ENCODE measurements around the gene ACACB.
"Not testable (repeated sequence)": the region's sequence is repeated elsewhere in the genome, so short reads cannot be mapped to it uniquely, and the experiment has no call there.

The ACACB gene

DNA sequence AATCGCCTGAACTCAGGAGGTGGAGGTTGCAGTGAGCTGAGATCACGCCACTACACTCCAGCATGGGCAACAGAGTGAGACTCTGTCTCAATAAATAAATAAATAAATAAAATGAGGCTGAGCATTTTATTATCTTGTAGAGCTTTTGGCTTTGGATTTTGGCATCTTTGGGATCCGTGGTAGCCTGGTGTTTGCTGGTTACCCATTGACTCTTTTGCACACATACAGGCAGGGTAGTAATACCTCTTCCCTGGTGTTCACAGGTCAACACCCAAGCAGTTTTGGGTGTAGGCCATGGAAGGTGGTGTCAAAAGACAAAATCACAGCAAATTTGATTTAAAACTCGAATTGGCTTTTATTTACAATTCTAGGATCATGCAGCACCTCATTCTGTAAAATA is 27.8 kb downstream of the ACACB start:
- no peak for DNase-seq (ENCODE audit: low spot score)

DNA sequence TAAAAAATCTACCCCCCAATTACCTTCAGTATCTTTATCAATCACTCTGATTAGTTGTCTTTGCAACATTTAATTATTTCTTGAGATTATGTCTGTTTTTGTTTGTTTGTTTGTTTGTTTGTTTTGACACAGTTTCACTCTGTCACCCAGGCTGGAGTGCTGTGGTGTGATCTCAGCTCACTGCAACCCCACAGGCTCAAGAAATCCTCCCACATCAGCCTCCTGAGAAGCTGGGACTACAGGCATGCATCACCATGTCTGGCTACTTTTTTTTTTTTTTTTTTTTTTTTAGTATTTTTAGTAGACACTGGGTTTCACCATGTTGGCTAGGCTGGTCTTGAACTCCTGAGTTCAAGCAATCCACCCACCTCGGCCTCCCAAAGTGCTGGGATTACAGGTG is 30.7 kb downstream of the ACACB start:
- DNase-seq (ENCODE audit: low spot score) = not testable (repeated sequence)

DNA sequence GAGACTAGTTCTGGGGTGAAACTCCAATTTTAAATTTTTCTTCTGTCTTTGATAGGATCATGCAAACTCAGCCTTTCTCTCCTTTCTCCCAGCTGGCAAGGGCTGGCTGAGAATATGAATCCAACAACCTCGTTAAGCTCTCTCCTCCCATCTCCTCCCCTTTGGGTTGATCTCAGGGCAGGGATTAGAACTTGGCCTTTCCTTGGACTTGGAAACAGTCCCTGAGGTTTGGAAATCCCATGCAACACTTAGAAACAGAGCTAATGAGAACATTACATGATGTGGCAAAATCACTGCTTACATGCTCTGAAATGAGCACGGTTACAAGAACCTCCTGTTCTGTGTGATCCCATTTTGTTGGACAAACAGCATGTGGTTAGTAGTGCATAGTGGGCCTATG is 31.6 kb downstream of the ACACB start:
- no peak for DNase-seq (ENCODE audit: low spot score)

DNA sequence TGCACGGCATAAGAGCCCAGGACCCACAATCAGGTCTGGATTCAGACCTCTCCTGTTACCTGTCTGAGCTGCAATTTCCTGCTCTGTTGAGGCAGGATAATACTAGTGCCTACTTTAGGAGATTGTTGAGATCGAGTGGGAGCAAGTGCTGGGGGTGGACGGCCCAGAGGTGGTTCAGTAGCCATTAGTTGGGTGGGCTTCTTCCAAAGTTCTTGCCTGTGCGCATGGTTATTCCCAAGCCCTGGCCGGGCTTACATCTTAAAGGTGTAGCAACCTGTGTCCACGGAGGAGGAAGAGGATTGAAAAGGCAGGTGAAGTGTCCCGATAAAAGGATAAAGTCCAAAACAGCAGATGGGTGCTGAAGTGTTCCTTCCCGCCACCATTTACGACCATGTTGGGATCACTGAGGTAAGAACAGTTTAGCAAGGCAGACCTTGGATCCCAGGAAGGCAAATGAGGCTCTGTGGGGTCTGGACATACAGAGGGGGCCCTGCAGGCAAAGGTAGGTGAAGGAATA is 33.8 kb downstream of the ACACB start:
- DNase-seq (ENCODE audit: low spot score) = no peak

DNA sequence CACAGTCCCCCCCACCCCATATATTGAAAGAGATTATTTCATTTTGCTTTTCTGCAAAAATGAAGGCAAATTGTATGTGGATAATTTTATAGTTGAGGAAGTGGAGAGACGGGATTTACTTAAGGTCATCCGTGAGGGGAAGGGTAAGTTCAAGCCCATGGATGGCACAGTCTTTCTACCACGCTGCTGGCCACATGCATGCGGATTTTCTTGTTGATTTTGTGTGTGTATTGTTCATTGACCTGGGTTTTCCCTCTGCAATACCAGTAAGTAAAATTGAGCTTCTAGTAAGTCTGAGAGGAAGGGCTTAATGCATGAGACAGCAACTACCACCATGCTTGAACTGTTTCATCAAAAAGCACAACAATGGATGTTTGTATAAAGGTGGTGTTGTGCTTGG is 35.1 kb downstream of the ACACB start:
- no peak for DNase-seq (ENCODE audit: low spot score)

DNA sequence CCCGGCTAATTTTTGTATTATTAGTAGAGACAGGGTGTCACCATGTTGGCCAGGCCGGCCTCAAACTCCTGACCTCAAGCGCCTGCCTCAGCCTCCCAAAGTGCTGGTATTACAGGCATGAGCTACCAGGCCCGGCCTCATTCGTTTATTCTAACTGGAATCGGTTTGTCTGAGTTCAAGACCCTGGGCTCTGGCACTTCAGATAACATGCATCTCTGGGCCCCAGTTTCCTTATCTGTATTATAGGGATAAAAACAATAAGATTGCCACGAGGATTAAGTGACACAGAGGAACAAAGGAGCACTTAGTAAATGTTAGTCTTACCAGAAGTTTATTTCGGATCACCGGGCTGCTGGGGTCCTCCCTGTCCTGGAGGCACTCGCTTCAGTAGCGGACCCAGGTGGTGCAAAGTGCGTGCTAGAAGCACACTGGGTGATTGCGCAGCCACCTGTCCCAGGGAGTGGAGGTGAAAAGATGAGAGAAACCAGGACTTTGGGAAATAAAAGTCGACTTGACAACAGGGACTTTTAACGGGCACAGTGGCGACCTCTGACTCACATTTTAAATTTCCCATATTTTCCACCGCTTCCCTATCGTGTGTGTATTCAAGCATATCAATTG is 37.5 kb downstream of the ACACB start:
- DNase-seq (ENCODE audit: low spot score) = peak; percentile 5

DNA sequence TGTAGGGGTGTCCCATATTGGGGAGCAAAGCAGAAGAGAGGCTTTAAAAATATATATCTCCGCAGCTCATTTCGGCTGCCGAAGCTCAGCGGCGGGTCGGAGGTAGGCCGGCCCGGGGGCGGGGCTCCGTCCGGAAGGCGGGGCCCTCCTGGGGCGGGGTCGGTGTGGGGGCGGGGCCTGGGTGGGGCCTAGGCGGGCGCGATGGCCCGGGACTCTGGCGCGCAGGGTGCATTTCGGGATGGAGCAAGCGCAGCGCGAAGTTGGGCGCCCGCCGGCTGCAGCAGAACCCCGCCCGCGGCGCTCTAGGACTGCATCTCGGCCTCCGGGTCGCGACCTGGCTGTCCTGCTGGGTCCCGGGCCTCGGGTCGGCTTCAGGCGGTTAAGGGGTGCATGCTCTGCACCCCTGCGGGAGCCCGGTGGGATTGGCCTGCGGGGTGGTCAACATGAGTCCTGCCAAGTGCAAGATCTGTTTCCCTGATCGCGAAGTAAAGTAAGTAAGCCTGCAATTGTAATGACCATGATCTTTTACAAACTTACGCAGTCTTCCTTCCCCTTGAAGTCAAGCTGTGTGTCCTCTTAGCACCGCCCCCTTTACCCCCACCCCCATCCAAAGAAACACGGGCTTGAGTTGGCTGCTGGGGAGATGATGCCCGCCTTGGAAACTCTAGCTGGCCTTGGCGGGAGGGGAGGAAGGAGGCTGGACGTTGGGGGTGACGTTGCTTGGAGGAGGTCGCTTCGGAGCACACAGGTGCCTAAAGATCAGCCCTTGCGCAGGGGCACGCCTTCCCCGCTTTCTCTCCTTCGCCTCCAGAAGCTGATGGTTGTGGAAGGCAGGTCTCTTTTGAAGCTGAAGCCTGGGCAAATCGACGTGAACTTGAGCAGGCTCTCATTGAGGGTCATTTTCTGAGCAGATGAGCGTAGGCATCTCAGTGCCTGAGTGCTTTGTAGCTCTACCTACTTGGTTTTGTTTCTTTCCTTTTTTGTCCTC is 38.4 kb downstream of the ACACB start:
- peak; percentile 77 for DNase-seq (ENCODE audit: low spot score)

DNA sequence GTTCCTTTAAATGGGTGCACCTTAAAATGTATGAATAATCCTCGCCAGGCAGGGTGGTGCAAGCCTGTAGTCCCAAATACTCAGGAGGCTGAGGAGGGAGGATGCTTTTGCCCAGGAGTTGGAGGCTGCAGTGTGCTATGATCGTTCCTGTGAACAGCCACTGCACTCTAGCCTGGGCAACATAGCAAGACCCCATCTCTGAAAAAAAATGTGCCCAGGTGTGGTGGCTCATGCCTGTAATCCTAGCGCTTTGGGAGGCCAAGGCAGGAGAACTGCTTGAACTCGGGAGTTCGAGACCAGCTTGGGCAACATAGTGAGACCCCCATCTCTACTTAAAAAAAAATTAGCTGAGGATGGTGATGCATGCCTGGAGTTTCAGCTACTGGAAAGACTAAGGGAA is 39.6 kb downstream of the ACACB start:
- no peak for DNase-seq (ENCODE audit: low spot score)

DNA sequence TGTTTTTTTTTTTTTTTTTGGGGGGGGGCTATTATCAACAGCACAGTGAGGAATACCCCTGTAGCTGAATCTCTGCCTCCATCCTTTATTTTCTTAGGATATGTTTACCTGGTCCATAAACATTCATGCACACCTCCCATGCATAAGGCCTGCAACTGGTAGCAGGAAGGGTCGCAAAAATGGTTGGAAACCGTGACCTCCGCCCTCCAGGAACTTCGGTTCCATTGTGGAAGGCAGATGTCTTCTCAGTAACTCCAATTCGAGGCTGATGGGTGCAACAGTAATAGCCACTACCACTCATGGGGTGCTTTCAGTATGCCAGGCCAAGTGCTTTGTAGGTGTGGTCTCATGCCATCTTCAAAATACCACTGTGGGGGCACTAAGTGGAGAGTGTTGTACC is 40.2 kb downstream of the ACACB start:
- DNase-seq (ENCODE audit: low spot score) = no peak

DNA sequence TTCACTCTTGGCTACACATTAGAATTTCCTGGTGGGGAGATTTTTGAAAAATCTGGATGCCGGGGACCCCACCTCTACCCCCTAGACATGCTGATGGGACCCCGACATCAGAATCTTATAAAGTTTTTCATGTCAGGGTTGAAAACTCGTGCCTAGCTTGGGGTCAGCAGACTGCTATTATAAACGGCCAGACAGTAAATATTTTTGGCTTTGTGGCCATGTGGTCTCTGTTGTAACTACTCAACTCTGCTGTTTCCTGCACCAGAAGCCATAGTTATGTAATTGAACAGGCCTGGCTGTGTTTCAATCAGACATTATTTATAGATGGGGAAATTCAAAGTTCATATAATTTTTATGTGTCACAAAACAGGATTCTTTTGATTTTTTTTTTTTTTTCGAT is 41.6 kb downstream of the ACACB start:
- no peak for DNase-seq (ENCODE audit: low spot score)

DNA sequence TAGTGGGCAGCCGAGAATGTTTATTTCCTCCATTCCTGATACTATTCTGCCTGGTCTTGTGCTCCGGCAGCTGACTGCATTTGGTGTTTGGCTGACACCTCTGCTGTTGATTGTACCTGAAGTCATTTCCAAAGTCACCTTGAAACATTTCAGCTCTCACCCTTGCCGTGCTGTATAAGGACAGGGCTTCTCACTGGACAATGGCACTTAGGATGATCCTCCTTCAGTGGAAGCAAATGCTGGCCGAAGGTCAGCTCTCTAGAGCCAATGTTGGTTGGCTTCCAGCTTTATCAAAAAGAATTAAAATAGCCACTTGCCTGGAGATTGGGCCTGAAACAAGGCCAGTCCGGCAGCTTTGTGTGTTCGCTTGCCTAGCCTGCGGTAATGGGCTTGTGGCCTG is 44.0 kb downstream of the ACACB start:
- no peak for DNase-seq (ENCODE audit: low spot score)

DNA sequence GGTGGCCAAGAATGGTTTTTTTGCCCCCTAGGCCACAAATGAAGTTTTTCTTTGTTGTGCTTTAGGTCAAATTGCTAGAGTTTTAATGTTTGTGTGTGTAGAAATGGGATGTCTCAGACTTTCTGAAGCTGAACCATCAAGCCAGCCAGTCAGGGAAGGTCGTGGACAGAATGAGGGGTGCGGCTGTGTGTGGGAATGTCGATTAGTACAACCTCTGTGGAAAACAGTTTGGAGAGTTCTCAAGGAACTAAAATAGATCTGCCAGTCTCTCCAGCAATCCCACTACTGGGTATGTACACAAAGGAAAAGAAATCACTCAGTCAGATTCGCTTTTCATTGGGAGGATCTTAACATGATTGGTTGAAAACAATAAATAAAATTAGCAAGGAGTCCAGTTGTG is 44.5 kb downstream of the ACACB start:
- DNase-seq (ENCODE audit: low spot score) = no peak

DNA sequence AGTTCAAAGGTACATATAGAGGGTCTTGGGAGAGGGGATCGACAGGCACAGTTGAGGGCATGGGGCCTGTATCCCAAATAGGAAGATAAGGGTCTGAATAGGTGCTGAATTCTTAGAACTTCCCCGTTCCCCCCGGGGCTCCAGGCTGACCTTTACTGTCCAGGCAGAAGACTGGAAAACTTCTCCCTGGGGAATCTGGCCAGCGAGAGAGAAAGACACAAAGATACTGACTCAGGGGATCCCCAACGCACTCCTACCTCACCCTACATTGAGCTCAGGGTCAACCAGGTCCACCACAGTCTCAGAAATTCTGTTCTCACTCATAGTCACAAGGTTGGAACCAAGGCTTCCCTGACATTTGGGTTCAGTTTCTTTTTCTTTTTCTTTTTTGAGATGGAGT is 46.2 kb downstream of the ACACB start:
- DNase-seq (ENCODE audit: low spot score) = no peak

DNA sequence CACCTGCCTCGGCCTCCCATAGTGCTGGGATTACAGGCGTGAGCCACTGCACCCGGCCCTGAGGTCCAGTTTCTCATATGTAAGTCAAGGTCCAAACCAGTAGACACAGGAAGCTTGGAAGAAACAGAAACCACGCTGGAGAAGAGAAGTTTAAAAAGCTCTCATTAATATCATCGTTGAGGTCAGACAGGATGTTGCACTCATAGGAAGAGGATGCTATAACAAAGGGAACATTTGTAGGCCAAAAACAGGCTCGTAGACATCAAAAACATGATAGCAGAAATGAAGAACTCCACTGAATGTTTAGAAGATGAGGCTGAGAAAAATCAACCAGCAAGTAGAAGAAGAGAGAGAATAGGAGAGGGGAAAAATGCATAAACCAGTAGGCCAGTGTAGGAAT is 46.8 kb downstream of the ACACB start:
- DNase-seq (ENCODE audit: low spot score) = no peak

DNA sequence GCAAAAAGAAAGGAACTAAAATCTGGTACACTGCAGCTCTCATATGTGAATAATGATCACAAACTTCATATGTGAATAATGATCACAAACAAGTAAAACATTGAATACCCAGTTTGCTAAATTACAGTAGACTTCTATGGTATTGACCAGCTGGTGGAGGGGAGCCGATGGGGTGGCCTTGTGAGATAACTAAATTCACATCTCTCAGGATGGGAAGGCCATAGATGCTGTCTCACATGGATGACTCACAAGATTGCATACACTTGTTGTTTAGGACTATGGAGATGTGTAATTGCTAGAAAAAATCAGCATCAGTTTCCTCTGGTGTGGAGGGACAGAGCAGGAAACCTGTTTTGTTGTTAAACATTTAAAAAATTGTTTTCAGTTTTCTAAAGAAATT is 49.2 kb downstream of the ACACB start:
- DNase-seq (ENCODE audit: low spot score) = no peak

DNA sequence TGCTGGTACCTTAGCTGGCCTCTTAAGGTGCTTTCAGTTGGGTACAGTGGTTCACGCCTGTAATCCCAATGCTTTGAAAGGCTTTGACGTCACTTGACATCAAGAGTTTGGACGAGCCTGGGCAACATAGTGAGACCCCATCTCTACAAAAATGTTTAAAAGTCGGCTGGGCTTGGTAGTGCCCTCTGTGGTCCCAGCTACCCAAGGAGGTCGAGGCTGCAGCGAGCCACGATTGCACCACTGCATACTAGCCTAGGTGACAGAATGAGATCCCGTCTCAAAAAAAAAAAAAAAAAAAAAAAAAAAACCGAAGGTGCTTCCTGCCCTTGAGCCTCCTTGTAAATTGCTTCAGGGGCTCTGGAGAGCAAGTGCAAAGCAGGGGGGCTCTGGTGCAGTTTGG is 50.0 kb downstream of the ACACB start:
- no peak for DNase-seq (ENCODE audit: low spot score)

DNA sequence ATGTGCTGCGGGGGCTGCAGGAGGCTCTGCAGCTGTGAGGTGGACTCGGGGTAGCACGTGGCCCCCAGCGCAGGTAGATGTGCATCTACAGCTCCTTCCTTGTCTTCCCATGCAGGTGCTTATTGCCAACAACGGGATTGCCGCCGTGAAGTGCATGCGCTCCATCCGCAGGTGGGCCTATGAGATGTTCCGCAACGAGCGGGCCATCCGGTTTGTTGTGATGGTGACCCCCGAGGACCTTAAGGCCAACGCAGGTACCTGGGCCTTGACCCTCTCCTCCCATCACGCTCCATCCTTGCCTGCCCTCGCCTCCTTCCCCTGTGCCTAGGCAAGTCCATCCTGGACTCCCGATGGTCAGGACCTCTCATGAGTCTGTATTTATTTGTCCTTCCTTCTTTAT is 51.4 kb downstream of the ACACB start:
- no peak for DNase-seq (ENCODE audit: low spot score)

DNA sequence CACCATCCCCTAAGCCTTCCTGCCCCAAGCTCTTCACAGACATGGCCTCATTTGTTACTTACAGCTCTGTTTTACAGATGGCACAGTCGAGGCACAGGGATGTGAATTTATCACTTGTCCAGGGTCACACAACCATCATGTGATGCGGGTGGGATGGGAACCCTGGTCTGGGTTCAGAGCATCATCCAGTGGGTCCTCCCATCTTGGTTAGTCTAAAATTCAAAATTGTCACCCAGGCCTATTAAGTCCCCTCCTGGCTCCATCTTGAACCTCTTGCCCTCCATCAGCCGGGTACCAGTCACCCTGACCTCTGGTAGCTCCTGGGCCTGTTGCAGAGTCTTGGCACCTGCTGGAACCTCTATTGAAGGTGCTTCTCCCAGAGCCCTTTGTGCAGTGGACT is 52.9 kb downstream of the ACACB start:
- DNase-seq (ENCODE audit: low spot score) = no peak

DNA sequence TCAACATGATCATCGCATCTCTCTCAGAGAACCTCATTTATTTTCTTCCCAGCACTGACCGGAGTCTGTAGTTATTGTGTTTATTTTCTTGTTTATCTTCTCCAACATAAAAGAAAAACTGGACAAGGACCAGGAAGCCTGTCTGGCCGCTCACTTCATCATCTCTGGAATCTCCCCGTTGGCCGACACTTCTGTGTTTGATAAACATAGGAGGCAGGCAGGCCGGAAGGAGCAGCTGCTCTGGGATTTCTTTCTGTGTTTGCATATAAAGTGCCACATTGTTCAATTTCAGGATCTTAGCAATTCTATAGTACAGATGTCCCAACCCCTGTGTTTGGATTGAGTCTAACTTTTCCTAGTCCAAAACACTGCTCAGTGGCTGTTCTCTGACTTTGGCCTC is 53.3 kb downstream of the ACACB start:
- no peak for DNase-seq (ENCODE audit: low spot score)

DNA sequence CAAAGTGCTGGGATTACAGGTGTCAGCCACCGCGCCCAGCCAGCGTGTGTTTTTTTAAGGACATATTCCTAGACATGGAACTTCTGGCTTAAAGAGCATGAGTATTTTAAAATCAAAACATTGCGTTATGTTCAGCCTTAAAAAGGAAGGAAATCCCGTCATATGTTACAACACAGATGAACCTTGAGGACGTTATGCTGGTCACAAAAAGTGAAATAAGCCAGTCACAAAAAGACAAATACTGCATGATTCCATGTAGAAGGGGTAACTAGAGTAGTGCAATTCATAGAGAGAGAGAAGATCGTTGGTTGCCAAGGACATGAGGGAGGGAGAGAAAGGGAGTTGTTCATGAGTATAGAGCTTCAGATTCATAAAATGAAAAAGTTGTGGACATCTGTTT is 53.9 kb downstream of the ACACB start:
- no peak for DNase-seq (ENCODE audit: low spot score)

DNA sequence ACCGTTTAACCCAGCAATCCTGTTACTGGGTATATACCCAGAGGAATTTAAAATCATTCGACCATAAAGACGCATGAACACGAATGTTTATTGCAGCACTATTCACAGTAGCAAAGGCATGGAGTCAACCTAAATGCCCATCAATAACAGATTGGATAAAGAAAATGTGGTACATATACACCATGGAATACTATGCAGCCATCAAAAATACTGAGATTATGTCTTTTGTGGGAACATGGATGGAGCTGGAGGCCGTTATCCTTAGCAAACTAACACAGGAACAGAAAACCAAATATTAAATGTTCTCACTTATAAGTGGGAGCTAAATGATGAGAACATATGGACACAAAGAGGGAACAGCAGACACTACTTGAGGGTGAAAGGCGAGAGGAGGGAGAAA is 56.4 kb downstream of the ACACB start:
- not testable (repeated sequence) for DNase-seq (ENCODE audit: low spot score)

DNA sequence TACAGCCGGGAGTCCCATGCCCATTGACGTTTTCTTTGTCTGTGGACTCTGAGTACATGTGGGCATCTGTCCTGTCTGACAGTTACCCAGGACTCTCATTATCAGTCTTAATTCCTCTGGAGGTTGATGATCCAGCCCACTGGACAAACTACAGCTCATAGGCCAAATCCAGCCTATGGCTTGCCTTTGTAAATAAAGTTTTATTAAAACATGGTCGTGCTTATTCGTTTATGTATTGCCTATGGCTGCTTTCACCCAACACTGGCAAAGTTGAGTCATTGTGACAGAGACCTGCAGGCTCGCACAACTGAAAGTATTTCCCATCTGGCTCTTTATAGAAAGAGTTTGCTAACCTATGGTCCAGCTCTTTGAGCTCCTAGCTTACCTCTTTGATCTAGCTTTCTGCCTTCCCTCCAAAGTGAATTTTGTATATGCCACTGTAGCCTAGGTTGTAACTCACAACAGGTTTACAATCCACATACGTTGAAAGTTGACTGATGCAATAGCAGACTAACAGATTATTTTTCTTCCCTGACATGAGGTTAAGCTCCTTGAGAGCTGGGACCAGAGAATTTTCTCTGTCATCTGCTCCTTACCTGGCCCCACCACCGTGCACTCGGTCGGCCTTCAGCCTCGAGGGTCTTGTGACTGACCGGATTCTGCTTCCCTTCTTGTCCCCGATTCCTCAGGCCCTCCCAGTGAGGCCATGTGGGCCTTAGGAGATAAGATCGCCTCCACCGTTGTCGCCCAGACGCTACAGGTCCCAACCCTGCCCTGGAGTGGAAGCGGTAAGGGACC is 57.3 kb downstream of the ACACB start:
- DNase-seq (ENCODE audit: low spot score) = no peak

DNA sequence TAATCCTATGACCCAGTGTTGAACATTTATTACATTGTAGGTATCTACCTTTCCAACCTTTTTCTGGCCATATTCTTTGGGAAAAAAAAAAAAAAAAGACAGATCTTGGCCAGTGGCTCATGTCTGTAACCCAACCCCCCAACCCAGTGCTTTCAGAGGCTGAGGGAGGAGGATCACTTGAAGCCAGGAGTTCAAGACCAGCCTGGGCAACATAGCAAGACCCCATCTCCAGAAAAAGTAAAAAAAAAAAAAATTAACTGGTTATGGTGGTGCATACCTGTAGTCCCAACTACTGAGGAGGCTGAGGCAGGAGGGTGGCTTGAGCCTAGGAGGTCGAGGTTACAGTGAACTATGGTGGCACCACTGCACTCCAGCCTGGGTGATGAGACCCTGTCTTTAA is 58.1 kb downstream of the ACACB start:
- no peak for DNase-seq (ENCODE audit: low spot score)
